Activated B cell treated with CpG ODN at 0.5 μM for 24 hours (primary cell): Measurements from ENCODE around the gene MID2. TPM values are rescaled to one million over a fixed set of nuclear protein-coding genes. Genes with fewer than 3 reads are reported as not detected.

ENCODE experiments used
- ATAC-seq: fragments of 200-7000 bp; cut with Tn5 transposase; one replicate; pipeline ENCODE4 v1.10.0; 2021; ENCODE audit warnings: low read depth, mild to moderate bottlenecking, moderate library complexity
- CTCF ChIA-PET: fragments of 350-600 bp; sonication (Branson Sonifier 250); formaldehyde crosslinking; loops from one replicate; lab custom pipeline; 2021; ENCODE audit warnings: antibody characterized with exemption; lab: Charles Lee
- POLR2A ChIA-PET: fragments of 350-600 bp; sonication (Branson Sonifier 250); formaldehyde crosslinking; loops from one replicate; lab custom pipeline; 2021; ENCODE audit warnings: antibody characterized with exemption; lab: Charles Lee
- DNase-seq: peaks from one replicate; pipeline ENCODE4 v3.0.0; 2022
- H3K27ac Mint-ChIP-seq: one replicate; pipeline ENCODE4 v1.8.0; 2020; ENCODE audit warnings: mixed read lengths
- H3K27me3 Mint-ChIP-seq: one replicate; pipeline ENCODE4 v1.8.0; 2021; ENCODE audit warnings: mixed read lengths
- H3K36me3 Mint-ChIP-seq: one replicate; pipeline ENCODE4 v1.8.0; 2021; ENCODE audit warnings: low read depth, mixed read lengths
- H3K4me1 Mint-ChIP-seq: one replicate; pipeline ENCODE4 v1.8.0; 2021; ENCODE audit warnings: mixed read lengths
- H3K4me3 Mint-ChIP-seq: one replicate; pipeline ENCODE4 v1.8.0; 2020; ENCODE audit warnings: mild to moderate bottlenecking, mixed read lengths
- H3K9me3 Mint-ChIP-seq: one replicate; pipeline ENCODE4 v1.8.0; 2020; ENCODE audit warnings: mixed read lengths
- CTCF ChIP-seq: fragments of 200-600 bp; IDR thresholded peaks from one replicate; pipeline ENCODE4 v1.8.0; 2022; ENCODE audit warnings: antibody characterized with exemption, mild to moderate bottlenecking
- intact Hi-C: fragments of 100-400 bp; cut with micrococcal nuclease; formaldehyde crosslinking; loops from one replicate; pipeline ENCODE4 v1.15.1; 2024
- total RNA-seq: library from RNA; stranded (reverse); gene quantifications from 2 replicates; pipeline ENCODE4 v1.2.3, GENCODE V29; 2022

MID2 gene
- total RNA-seq, 1 donor from 2014 or later = 3.3 TPM

GRCh38 chrX:107871136-107871535 lies 45.5 kb downstream of the MID2 start:
- DNase-seq = no peak
- H3K27me3 Mint-ChIP-seq = no peaks in the 10 kb centered on the region
- ChIA-PET POLR2A (no interaction called here), CTCF (no interaction called here)
- intact Hi-C loops = no loop called here
- no peak for ATAC-seq
- no peak for TF ChIP-seq CTCF
- no peaks in the 10 kb centered on the region for H3K9me3 Mint-ChIP-seq
- no peaks in the 10 kb centered on the region for H3K36me3 Mint-ChIP-seq
- no peaks in the 10 kb centered on the region for H3K4me1 Mint-ChIP-seq
- no peak overlapping the region for H3K4me3 Mint-ChIP-seq
- H3K27ac Mint-ChIP-seq = no peak overlapping the region

- no peak overlapping the region for H3K4me3 Mint-ChIP-seq
- H3K9me3 Mint-ChIP-seq = no peaks in the 10 kb centered on the region
- ChIA-PET POLR2A (no interaction called here), CTCF (no interaction called here)
- no peaks in the 10 kb centered on the region for H3K36me3 Mint-ChIP-seq
- H3K27ac Mint-ChIP-seq = no peak overlapping the region
- ATAC-seq = no peak
- H3K27me3 Mint-ChIP-seq = no peaks in the 10 kb centered on the region
- DNase-seq = no peak
- no peaks in the 10 kb centered on the region for H3K4me1 Mint-ChIP-seq
- intact Hi-C loops = no loop called here
- TF ChIP-seq CTCF = no peak
Observed at GRCh38 chrX:107878106-107878505, 52.4 kb downstream of the MID2 start.

- intact Hi-C loops = no loop called here
- no peak for TF ChIP-seq CTCF
- Mint-ChIP-seq H3K4me3 (no peak overlapping the region), H3K27me3 (no peaks in the 10 kb centered on the region), H3K4me1 (no peaks in the 10 kb centered on the region), H3K36me3 (no peaks in the 10 kb centered on the region), H3K27ac (no peak overlapping the region), H3K9me3 (no peaks in the 10 kb centered on the region)
- ATAC-seq (no peak), DNase-seq (no peak)
- CTCF ChIA-PET = no interaction called here
- POLR2A ChIA-PET = no interaction called here
Observed at GRCh38 chrX:107880054-107880610, 54.5 kb downstream of the MID2 start.

GRCh38 chrX:107894038-107894437 lies 68.4 kb downstream of the MID2 start:
- no peak overlapping the region for H3K4me3 Mint-ChIP-seq
- H3K4me1 Mint-ChIP-seq = no peaks in the 10 kb centered on the region
- H3K9me3 Mint-ChIP-seq = peaks cover 2% of the 10 kb centered on the region
- no peaks in the 10 kb centered on the region for H3K36me3 Mint-ChIP-seq
- ChIA-PET CTCF (interaction anchor here (0.7 to 3.7 kb wide), 4 partner anchors 236 to 1020 kb away, joined by 3 to 13 read pairs (median 4); no protein-coding TSS in a partner anchor), POLR2A (no interaction called here)
- intact Hi-C loops = loop anchor here (1.0 to 5.0 kb wide), 9 partner anchors 179 to 1413 kb away; no protein-coding TSS in a partner anchor
- no peak for ATAC-seq
- H3K27me3 Mint-ChIP-seq = peaks cover 8% of the 10 kb centered on the region
- no peak for DNase-seq
- H3K27ac Mint-ChIP-seq = no peak overlapping the region
- TF ChIP-seq CTCF = no peak

GRCh38 chrX:107902721-107903120 lies 77.1 kb downstream of the MID2 start:
- no peaks in the 10 kb centered on the region for H3K36me3 Mint-ChIP-seq
- ATAC-seq (no peak), DNase-seq (no peak)
- H3K27ac Mint-ChIP-seq = no peak overlapping the region
- TF ChIP-seq CTCF = no peak
- H3K9me3 Mint-ChIP-seq = no peaks in the 10 kb centered on the region
- POLR2A ChIA-PET = no interaction called here
- intact Hi-C loops = no loop called here
- H3K4me3 Mint-ChIP-seq = no peak overlapping the region
- H3K4me1 Mint-ChIP-seq = no peaks in the 10 kb centered on the region
- CTCF ChIA-PET = no interaction called here
- H3K27me3 Mint-ChIP-seq = peaks cover 4% of the 10 kb centered on the region
